ENCODE measurements around the gene BHLHE40. TPM values are rescaled to one million over a fixed set of nuclear protein-coding genes. Genes with fewer than 3 reads are reported as not detected.

The BHLHE40 gene
- total RNA-seq, 2 donors from 2014 or later = 25.2 to 66.0 TPM

DNA sequence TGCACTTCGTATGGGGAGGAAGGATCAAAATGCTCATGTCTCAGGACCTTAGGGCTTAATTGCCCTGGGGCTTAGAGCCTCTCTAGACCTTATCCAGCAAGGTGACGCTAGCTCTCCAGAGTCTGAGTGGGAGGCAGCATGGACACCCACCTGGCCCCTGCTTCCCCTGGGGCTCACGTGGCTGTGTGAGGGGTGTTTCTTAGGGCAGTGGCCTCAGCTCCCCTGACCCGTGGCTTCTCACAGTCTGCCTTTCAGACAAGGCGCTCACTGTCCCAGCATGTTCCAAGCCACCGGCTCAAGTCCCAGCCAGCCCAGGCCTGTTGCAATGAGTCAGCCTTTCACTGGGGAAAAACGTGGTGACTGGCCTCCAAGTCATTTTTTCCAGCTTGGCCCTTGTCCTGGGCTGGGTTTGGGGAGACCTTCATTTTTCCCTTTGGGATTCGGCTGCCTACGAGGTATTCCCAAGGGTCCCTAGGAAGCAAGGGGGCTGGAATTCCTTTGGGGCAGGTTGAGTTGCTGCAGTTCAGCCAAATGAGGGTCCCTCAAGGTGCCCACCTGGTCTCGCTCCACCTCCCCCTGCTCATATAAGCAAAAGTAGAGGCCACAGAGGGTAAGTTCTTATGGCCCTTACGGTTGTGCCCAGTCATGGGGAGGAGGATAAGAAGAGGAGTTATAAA, 15.7 kb downstream of the BHLHE40 start:
- Histone ChIP-seq H3K36me3 (no peaks in the 10 kb centered on the region), H3K27ac (peak overlapping the region; percentile 2), H3K27me3 (no peaks in the 10 kb centered on the region), H3K9me3 (no peaks in the 10 kb centered on the region), H3K4me1 (no peaks in the 10 kb centered on the region), H3K9ac (ENCODE audit: low read depth in 2 of 2, low read length in 2 of 2) (no peak overlapping the region), H3K4me3 (no peak overlapping the region)
- intact Hi-C loops (cut with DNase I) = no loop called here
- DNase-seq = peak; percentile 44
- no peak for TF ChIP-seq CTCF (IDR thresholded peaks at IDR 0.05)

- intact Hi-C loops (cut with DNase I) = no loop called here
- TF ChIP-seq CTCF (IDR thresholded peaks at IDR 0.05) = no peak
- Histone ChIP-seq H3K9ac (ENCODE audit: low read depth in 2 of 2, low read length in 2 of 2) (peak overlapping the region in 1 of 2 donors; percentile 9), H3K4me1 (no peaks in the 10 kb centered on the region), H3K27ac (peak overlapping the region; percentile 2), H3K27me3 (no peaks in the 10 kb centered on the region), H3K4me3 (no peak overlapping the region), H3K9me3 (no peaks in the 10 kb centered on the region), H3K36me3 (no peaks in the 10 kb centered on the region)
- DNase-seq = peak; percentile 17
These were observed 16.3 kb downstream of the BHLHE40 start for GRCh38 chr3:4995500-4996053.

DNA sequence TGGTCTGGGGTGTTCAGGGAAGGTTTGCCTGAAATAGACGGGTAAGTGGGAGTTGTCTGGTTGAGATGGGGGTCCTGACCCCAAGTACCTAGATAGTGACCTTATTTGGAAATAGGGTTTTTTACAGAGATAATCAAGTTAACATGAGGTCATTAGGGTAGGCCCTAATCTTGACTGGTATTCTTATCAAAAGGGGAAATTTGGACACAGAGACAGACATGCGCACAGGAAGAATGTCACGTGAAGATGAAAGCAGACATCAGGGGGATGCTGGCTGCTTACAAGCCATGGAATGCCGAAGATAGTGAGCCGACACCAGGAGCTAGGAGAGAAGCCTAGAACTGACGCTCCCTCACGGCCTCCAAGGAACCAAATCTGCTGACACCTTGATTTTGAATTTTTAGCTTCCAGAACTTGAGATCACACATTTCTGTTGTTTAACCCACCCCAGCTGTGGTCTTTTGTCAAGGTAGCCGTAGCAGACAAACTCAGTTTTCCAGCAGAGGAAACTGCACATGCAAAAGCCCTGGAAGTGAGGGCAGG, 17.1 kb downstream of the BHLHE40 start:
- Histone ChIP-seq H3K4me1 (no peaks in the 10 kb centered on the region), H3K9ac (ENCODE audit: low read depth in 2 of 2, low read length in 2 of 2) (no peak overlapping the region), H3K27me3 (no peaks in the 10 kb centered on the region), H3K9me3 (no peaks in the 10 kb centered on the region), H3K36me3 (no peaks in the 10 kb centered on the region), H3K4me3 (no peak overlapping the region), H3K27ac (peak overlapping the region; percentile 2)
- peak; percentile 15 for DNase-seq
- no peak for TF ChIP-seq CTCF (IDR thresholded peaks at IDR 0.05)
- intact Hi-C loops (cut with DNase I) = no loop called here

GRCh38 chr3:4996771-4997291, 17.6 kb downstream of the BHLHE40 start:
- peak overlapping the region; percentile 2 for H3K27ac ChIP-seq
- no peaks in the 10 kb centered on the region for H3K27me3 ChIP-seq
- peak; percentile 20 for DNase-seq
- H3K36me3 ChIP-seq = no peaks in the 10 kb centered on the region
- no peak overlapping the region for H3K9ac ChIP-seq (ENCODE audit: low read depth in 2 of 2, low read length in 2 of 2)
- no peaks in the 10 kb centered on the region for H3K9me3 ChIP-seq
- intact Hi-C loops (cut with DNase I) = no loop called here
- TF ChIP-seq CTCF (IDR thresholded peaks at IDR 0.05) = no peak
- H3K4me1 ChIP-seq = no peaks in the 10 kb centered on the region
- H3K4me3 ChIP-seq = no peak overlapping the region

DNA sequence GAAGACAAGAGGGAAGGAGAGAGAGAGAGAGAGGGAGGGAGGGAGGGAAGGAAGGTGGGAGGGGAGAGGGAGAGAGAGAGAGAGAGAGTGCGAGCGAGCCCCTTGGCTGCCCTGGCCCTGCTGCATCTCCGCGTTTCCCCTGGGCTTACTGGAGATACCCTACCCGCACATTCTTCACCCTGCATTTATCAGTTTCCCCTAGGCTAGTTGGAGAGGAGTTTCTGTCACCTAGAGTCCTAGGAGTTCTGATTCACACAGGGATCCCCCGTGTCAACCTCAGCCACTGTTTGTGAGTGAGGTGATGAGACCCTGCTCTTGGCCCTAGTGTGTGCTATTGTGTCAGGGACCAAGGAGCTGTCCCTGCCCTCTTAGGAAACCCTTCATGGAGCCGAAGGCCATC, 18.7 kb downstream of the BHLHE40 start:
- H3K4me1 ChIP-seq = no peaks in the 10 kb centered on the region
- DNase-seq = no peak
- H3K27me3 ChIP-seq = no peaks in the 10 kb centered on the region
- intact Hi-C loops (cut with DNase I) = no loop called here
- no peak overlapping the region for H3K4me3 ChIP-seq
- H3K9ac ChIP-seq (ENCODE audit: low read depth in 2 of 2, low read length in 2 of 2) = no peak overlapping the region
- no peak overlapping the region for H3K27ac ChIP-seq
- no peak for TF ChIP-seq CTCF (IDR thresholded peaks at IDR 0.05)
- no peaks in the 10 kb centered on the region for H3K9me3 ChIP-seq
- H3K36me3 ChIP-seq = no peaks in the 10 kb centered on the region
